Heart left ventricle (tissue), 16 donors: ENCODE results near the gene SSH2. TPM values are rescaled to one million over a fixed set of nuclear protein-coding genes. Genes with fewer than 3 reads are reported as not detected.

Source experiments
- ATAC-seq, 4 donors: fragments of 200-7000 bp; cut with Tn5 transposase; one replicate each; pipeline ENCODE4 v1.9.1; 2020 to 2022; ENCODE audit warnings: moderate library complexity in 4 of 4, mild to moderate bottlenecking in 3 of 4, moderate number of reproducible peaks in 1 of 4
- DNase-seq, 5 donors: peaks; one replicate each; pipeline ENCODE4 v3.0.0-alpha.2; 2020
- H3K27ac ChIP-seq, 12 donors: fragments of 200-600 bp; sonication (generic) in 4 of 12; one replicate each; pipeline versions ENCODE4 v1.5.0 to v1.8.0; 2016 to 2022; ENCODE audit warnings: mild to moderate bottlenecking in 2 of 12
- H3K27me3 ChIP-seq, 9 donors: fragments of 200-600 bp; sonication (generic) in 2 of 9; one replicate each; pipeline versions ENCODE4 v1.5.1 to v1.8.0; 2016 to 2022; ENCODE audit warnings: mild to moderate bottlenecking in 3 of 9
- H3K36me3 ChIP-seq, 9 donors: fragments of 200-600 bp; sonication (generic) in 2 of 9; one replicate each; pipeline versions ENCODE4 v1.5.0 to v1.8.0; 2018 to 2022; ENCODE audit warnings: mild to moderate bottlenecking in 2 of 9
- H3K4me1 ChIP-seq, 12 donors: fragments of 200-600 bp; sonication (generic) in 4 of 12; one replicate each; pipeline versions ENCODE4 v1.5.0 to v1.8.0; 2016 to 2022; ENCODE audit warnings: mild to moderate bottlenecking in 3 of 12
- H3K4me3 ChIP-seq, 12 donors: fragments of 200-600 bp; sonication (generic) in 4 of 12; one replicate each; pipeline versions ENCODE4 v1.5.0 to v1.8.0; 2017 to 2022; ENCODE audit warnings: mild to moderate bottlenecking in 9 of 12, moderate library complexity in 4 of 12
- H3K9me3 ChIP-seq, 12 donors: fragments of 200-600 bp; sonication (generic) in 4 of 12; one replicate each; pipeline versions ENCODE4 v1.5.0 to v1.8.0; 2016 to 2022; ENCODE audit warnings: mild to moderate bottlenecking in 1 of 12
- CTCF ChIP-seq, 12 donors: fragments of 200-600 bp; sonication (generic) in 4 of 12; IDR thresholded peaks; one replicate each; pipeline versions ENCODE4 v1.5.0 to v1.8.0; 2018 to 2022; ENCODE audit warnings: antibody characterized with exemption in 12 of 12, mild to moderate bottlenecking in 5 of 12
- POLR2A ChIP-seq, 2 donors: fragments of 450-650 bp; IDR thresholded peaks; one replicate each; pipeline ENCODE4 v1.6.1; 2017; ENCODE audit warnings: antibody characterized with exemption in 2 of 2, mild to moderate bottlenecking in 2 of 2, moderate library complexity in 2 of 2
- WGBS, 4 donors: extraction: QIAGEN DNeasy Blood & Tissue Kit in 2 of 4; methylation state at CpG; one replicate each; pipeline versions ENCODE4 v1.1.5 to v1.1.7; 2013 to 2018; 5-methylcytosine and 5-hydroxymethylcytosine counted together
- intact Hi-C, 10 donors: fragments of 100-400 bp; cut with DNase I; formaldehyde crosslinking; loops; one replicate each; pipeline versions ENCODE4 v1.11.1 to v1.14.2; 2022
- polyA plus RNA-seq, 2 donors: library from polyadenylated mRNA; stranded (reverse); fragments of 200-250 nt; gene quantifications; one replicate each; pipeline ENCODE4 v1.2.3, GENCODE V29; 2013
- total RNA-seq, 9 donors: library from RNA; depleted of rRNA in 2 of 9; stranded (reverse); fragments of >200 nt in 2 of 9; fragmentation: NEBNext Ultra II Directional in 3 of 9; extraction: Animal tissue kit (Norgen Biotek cat#: 25700) in 3 of 9; gene quantifications; one replicate each; pipeline versions ENCODE4 v1.1.0 to v1.2.4, GENCODE V29; 2016 to 2023
- donor health status: ischemic (EF 13 %, LVEDD 7.1; RV severe dilation, severe dysfunction).
- donor health status: healthy with polysubstance abuse.
- donor health status: DM: no; HTN: yes; CAD: no.
- donor health status: DM: no; HTN: no; CAD: no.
- donor health status: ischemic (EF 25% LVEDD 6.9; RV normal size, moderate dysfunction).
- donor health status: ischemic (EF 25% LVEDD 5.7; RV mildly dilated, moderate dysfunction).
- donor health status: healthy.
- donor health status: DM: yes; HTN: yes; CAD: no.
- donor health status: ischemic (EF 35%, LVEDD 5.7; RV mildly dilated, moderate dysfunction).
- donor health status: nonischemic (EF 11% LVEDD 7.7; RV severe dilation, severe dysfunction).
- donor health status: DM: yes; HTN: yes; CAD: no.
- donor health status: PGD.
- donor health status: ischemic (EF 29% LVEDD 5.4; RV normal size, mild dysfunction).
- donor health status: nonischemic (EF 23%, LVEDD 6.1; RV moderate dilation, normal function).

The SSH2 gene
- total and polyA plus RNA-seq, 11 donors, result 20.8 to 46.7 (median 36.6) TPM

- H3K36me3 ChIP-seq, result peaks cover 0 to 6% (median 0%) of the 10 kb centered on the region in 9 donors
- no peak for DNase-seq
- H3K4me1 ChIP-seq, result peaks cover 0 to 49% (median 27%) of the 10 kb centered on the region in 12 donors
- intact Hi-C loops, result no loop called here
- H3K4me3 ChIP-seq, result no peak overlapping the region
- 36 to 52% (median 48%) methylated on average over 5 of the region's 5 CpGs for WGBS, 4 donors
- peak; percentile 92 to 96 (median 94) for ATAC-seq
- peaks cover 0 to 11% (median 5%) of the 10 kb centered on the region in 12 donors for H3K9me3 ChIP-seq
- no peak for TF ChIP-seq CTCF (IDR thresholded peaks at IDR 0.05)
- TF ChIP-seq POLR2A (IDR thresholded peaks at IDR 0.05), result no peak
- H3K27me3 ChIP-seq, result no peaks in the 10 kb centered on the region
- H3K27ac ChIP-seq, result peak overlapping the region; percentile 23 to 84 (median 71)
Observed at GRCh38 chr17:29732613-29733012, 197.4 kb downstream of the SSH2 start.

DNA sequence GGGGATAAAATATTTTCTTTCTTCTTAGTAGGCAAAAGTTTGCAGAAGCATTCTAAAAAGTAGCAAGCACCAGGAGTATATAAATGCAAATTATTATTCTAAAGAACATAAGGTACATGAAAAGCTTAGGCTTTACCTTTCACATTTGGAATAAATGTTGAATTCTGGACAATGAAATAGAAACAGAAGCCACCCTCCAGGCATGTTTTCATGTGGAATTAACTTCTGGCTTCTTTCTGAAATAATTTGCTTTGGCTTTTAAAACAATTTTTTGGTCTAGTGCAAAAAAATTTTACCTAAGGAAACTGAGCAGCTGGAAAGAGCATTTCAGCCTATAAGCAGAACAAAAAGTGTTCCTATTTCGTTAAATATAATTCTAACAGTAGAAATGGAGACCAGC, 197.8 kb downstream of the SSH2 start:
- H3K4me1 ChIP-seq, result peaks cover 0 to 49% (median 29%) of the 10 kb centered on the region in 12 donors
- no peaks in the 10 kb centered on the region for H3K27me3 ChIP-seq
- H3K36me3 ChIP-seq, result peaks cover 0 to 6% (median 0%) of the 10 kb centered on the region in 9 donors
- peaks cover 0 to 11% (median 5%) of the 10 kb centered on the region in 12 donors for H3K9me3 ChIP-seq
- DNase-seq, result no peak
- 24 to 38% (median 33%) methylated on average over 1 of the region's 1 CpG for WGBS, 4 donors
- intact Hi-C loops, result no loop called here
- TF ChIP-seq POLR2A (IDR thresholded peaks at IDR 0.05) (no peak), CTCF (IDR thresholded peaks at IDR 0.05) (no peak)
- H3K4me3 ChIP-seq, result no peak overlapping the region
- H3K27ac ChIP-seq, result peak overlapping the region in 11 of 12 donors; percentile 23 to 84 (median 73)
- no peak for ATAC-seq

DNA sequence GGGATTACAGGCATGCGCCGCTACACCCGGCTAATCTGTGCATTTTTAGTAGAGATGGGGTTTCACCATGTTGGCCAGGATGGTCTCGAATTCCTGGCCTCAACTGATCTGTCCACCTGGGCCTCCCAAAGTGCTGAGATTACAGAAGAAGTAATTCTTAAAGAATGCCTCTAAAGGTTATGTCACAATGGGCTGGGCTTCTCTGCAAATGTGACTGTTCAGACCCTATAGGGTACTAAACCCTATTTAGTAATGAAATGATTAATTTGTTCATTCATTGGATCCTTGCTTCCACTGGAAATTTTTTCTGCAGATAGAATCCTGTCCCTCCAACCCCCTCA, 198.5 kb downstream of the SSH2 start:
- peaks cover 0 to 11% (median 5%) of the 10 kb centered on the region in 12 donors for H3K9me3 ChIP-seq
- TF ChIP-seq CTCF (IDR thresholded peaks at IDR 0.05) (no peak), POLR2A (IDR thresholded peaks at IDR 0.05) (no peak)
- WGBS, 4 donors, result 91 to 96% (median 95%) methylated on average over 4 of the region's 4 CpGs
- ATAC-seq (no peak), DNase-seq (no peak)
- H3K36me3 ChIP-seq, result peaks cover 0 to 6% (median 0%) of the 10 kb centered on the region in 9 donors
- H3K27me3 ChIP-seq, result no peaks in the 10 kb centered on the region
- H3K27ac ChIP-seq, result peak overlapping the region in 11 of 12 donors; percentile 11 to 84 (median 73)
- intact Hi-C loops, result no loop called here
- no peak overlapping the region for H3K4me3 ChIP-seq
- peaks cover 0 to 56% (median 35%) of the 10 kb centered on the region in 12 donors for H3K4me1 ChIP-seq

DNA sequence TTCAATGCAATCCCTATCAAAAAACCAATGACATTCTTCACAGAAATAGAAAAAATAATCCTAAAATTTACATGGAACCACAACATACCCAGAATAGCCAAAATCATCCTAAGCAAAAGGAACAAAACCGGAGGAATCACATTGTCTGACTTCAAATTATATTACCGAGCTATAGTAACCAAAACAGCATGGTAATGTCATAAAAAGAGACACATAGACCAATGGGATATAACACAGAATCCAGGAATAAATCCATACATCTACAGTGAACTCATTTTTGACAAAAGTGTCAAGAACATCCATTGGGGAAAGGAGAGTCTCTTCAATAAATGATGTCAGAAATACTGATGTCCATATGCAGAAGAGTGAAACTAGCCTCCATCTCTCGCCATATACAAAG, 201.5 kb downstream of the SSH2 start:
- Histone ChIP-seq H3K4me1 (peaks cover 0 to 81% (median 39%) of the 10 kb centered on the region in 12 donors), H3K4me3 (no peak overlapping the region), H3K9me3 (peaks cover 0 to 11% (median 5%) of the 10 kb centered on the region in 12 donors), H3K27me3 (no peaks in the 10 kb centered on the region), H3K36me3 (peaks cover 0 to 6% (median 0%) of the 10 kb centered on the region in 9 donors), H3K27ac (peak overlapping the region in 3 of 12 donors; percentile 41 to 89 (median 70))
- intact Hi-C loops, result loop anchor here in 1 of 10 donors (5.0 kb wide), 1 partner anchor 46 kb away; no protein-coding TSS in a partner anchor
- ATAC-seq (no peak), DNase-seq (no peak)
- TF ChIP-seq CTCF (IDR thresholded peaks at IDR 0.05) (no peak), POLR2A (IDR thresholded peaks at IDR 0.05) (no peak)
- 96 to 99% (median 97%) methylated on average over 3 of the region's 3 CpGs for WGBS, 4 donors
